A549 (cell line): ENCODE results near the gene PGBD5.

ENCODE experiments used
- EP300 ChIP-seq, 2 experiments: fragments of >200 bp; sonication (Bioruptor Twin); formaldehyde crosslinking; IDR thresholded peaks; 2 replicates in 1 of 2; 3 replicates in 1 of 2; pipeline ENCODE4 v1.6.1; 2016 to 2017
- MAFK ChIP-seq: fragments of 450-650 bp; IDR thresholded peaks from 2 replicates; pipeline ENCODE4 v1.6.1; 2014; ENCODE audit not compliant: partially characterized antibody
- MAX ChIP-seq: IDR thresholded peaks from 2 replicates; pipeline ENCODE4 v1.6.1; 2012
- TF ChIP-seq, protein P1 (sequence below): fragments of >200 bp; sonication (Bioruptor Twin); formaldehyde crosslinking; IDR thresholded peaks from 3 replicates; pipeline ENCODE4 v1.5.1; 2016

GRCh38 chr1:230355128-230355527, 71.0 kb downstream of the PGBD5 start:
- TF ChIP-seq, protein P1, sequence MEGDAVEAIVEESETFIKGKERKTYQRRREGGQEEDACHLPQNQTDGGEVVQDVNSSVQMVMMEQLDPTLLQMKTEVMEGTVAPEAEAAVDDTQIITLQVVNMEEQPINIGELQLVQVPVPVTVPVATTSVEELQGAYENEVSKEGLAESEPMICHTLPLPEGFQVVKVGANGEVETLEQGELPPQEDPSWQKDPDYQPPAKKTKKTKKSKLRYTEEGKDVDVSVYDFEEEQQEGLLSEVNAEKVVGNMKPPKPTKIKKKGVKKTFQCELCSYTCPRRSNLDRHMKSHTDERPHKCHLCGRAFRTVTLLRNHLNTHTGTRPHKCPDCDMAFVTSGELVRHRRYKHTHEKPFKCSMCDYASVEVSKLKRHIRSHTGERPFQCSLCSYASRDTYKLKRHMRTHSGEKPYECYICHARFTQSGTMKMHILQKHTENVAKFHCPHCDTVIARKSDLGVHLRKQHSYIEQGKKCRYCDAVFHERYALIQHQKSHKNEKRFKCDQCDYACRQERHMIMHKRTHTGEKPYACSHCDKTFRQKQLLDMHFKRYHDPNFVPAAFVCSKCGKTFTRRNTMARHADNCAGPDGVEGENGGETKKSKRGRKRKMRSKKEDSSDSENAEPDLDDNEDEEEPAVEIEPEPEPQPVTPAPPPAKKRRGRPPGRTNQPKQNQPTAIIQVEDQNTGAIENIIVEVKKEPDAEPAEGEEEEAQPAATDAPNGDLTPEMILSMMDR, result no peak
- no peak for TF ChIP-seq EP300 (IDR thresholded peaks at IDR 0.05)
- no peak for TF ChIP-seq MAFK
- TF ChIP-seq MAX, result no peak
